ENCODE results near the gene EPHA3. TPM values are rescaled to one million over a fixed set of nuclear protein-coding genes. Genes with fewer than 3 reads are reported as not detected.

The EPHA3 gene
- total RNA-seq, 4 donors from 2014 or later, result 0.85 to 1.4 (median 0.96) TPM

DNA sequence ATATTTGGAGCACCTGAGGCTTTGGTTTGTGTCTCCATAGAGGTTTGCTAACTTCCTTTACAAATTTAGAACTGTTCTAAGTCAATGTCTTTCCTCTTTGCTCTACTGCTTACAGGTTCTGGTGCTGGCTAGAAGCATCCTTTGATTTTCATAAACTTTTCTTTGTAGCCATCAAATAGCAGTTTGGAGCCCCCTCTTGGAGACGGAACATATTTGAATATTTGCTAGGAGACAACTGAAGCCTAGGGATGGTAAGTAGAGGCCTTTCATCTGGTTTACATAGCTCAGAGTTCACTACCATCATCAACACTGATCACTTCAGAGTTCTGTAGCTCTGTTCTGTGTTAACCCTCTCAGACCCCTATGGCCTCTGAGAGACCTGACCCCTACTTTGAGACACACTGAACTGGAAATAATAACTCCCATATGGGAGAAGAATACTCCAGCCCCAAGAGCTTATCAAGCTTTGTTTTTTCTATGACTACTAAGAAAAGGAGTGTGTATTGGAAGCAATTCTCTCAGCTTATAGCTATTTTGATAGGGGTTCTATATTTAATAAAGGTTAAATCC lies 420.4 kb downstream of the EPHA3 start:
- WGBS, result 67% methylated on average over 1 of the region's 1 CpG
- Histone ChIP-seq H3K27ac (no peak overlapping the region), H3K4me3 (no peak overlapping the region), H3K4me1 (no peaks in the 10 kb centered on the region), H3K27me3 (no peaks in the 10 kb centered on the region), H3K9me3 (no peaks in the 10 kb centered on the region), H3K36me3 (no peaks in the 10 kb centered on the region)
- TF ChIP-seq POLR2A (IDR thresholded peaks at IDR 0.05), result no peak
- TF ChIP-seq, protein P1, sequence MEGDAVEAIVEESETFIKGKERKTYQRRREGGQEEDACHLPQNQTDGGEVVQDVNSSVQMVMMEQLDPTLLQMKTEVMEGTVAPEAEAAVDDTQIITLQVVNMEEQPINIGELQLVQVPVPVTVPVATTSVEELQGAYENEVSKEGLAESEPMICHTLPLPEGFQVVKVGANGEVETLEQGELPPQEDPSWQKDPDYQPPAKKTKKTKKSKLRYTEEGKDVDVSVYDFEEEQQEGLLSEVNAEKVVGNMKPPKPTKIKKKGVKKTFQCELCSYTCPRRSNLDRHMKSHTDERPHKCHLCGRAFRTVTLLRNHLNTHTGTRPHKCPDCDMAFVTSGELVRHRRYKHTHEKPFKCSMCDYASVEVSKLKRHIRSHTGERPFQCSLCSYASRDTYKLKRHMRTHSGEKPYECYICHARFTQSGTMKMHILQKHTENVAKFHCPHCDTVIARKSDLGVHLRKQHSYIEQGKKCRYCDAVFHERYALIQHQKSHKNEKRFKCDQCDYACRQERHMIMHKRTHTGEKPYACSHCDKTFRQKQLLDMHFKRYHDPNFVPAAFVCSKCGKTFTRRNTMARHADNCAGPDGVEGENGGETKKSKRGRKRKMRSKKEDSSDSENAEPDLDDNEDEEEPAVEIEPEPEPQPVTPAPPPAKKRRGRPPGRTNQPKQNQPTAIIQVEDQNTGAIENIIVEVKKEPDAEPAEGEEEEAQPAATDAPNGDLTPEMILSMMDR (IDR thresholded peaks at IDR 0.05), result no peak
- no peak for TF ChIP-seq POLR2AphosphoS5 (IDR thresholded peaks at IDR 0.05)
- no peak for TF ChIP-seq EP300 (IDR thresholded peaks at IDR 0.05)
- DNase-seq (ENCODE audit: low spot score in 2 of 2), result no peak

Measured in suprapubic skin (tissue), 4 donors.